ENCODE measurements around the gene CERT1.

Gene CERT1

DNA sequence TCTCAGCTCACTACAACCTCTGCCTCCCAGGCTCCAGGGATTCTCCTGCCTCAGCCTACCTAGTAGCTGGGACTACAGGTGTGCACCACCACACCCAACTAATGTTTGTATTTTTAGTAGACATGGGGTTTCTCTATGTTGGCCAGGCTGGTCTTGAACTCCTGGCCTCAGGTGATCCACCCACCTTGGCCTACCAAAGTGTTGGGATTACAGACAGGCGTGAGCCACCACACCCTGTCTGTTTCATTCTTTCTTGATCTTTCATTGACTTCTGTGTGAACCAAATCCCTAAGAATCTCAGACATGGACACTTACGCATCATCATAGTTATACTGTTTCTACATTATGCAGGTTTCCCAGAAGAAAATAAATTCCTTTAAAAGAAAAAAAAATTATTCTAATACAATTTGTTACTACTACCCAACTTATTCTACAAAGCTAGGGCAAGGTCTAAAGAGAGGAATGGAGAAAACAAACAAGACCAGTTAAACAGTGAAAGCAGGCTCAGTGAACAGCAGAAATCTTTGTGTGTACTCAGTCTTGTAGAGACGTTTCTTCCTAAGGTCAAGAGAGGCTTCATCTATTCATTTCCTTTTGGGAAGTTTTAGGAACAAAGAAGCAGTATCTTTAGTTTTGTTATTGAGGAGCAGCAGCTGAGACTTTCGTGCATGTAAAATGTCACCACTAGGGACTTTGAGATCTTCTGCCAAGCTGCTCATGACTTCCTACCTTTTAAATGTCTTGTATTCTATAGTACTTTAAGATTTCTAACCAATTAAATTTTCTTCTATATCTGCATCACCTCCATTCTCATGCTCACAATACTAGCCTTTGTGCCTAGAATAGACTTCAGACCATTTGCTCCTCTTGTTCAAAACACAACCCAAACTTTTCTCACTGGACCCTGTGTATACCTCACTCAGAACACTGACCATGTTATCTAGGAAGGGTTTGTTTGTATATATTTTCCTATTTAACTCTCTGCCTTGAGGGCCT, 180.0 kb downstream of the CERT1 start:
- TF ChIP-seq, protein P1, sequence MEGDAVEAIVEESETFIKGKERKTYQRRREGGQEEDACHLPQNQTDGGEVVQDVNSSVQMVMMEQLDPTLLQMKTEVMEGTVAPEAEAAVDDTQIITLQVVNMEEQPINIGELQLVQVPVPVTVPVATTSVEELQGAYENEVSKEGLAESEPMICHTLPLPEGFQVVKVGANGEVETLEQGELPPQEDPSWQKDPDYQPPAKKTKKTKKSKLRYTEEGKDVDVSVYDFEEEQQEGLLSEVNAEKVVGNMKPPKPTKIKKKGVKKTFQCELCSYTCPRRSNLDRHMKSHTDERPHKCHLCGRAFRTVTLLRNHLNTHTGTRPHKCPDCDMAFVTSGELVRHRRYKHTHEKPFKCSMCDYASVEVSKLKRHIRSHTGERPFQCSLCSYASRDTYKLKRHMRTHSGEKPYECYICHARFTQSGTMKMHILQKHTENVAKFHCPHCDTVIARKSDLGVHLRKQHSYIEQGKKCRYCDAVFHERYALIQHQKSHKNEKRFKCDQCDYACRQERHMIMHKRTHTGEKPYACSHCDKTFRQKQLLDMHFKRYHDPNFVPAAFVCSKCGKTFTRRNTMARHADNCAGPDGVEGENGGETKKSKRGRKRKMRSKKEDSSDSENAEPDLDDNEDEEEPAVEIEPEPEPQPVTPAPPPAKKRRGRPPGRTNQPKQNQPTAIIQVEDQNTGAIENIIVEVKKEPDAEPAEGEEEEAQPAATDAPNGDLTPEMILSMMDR (IDR thresholded peaks at IDR 0.05; ENCODE audit: low read depth, low read length): no peak
- DNase-seq (ENCODE audit: low read depth in 2 of 2): no peak
- no peak overlapping the region for H3K4me3 ChIP-seq (replicated peaks in 1 of 2; ENCODE audit: low read depth in 2 of 2, low read length in 2 of 2)

DNA sequence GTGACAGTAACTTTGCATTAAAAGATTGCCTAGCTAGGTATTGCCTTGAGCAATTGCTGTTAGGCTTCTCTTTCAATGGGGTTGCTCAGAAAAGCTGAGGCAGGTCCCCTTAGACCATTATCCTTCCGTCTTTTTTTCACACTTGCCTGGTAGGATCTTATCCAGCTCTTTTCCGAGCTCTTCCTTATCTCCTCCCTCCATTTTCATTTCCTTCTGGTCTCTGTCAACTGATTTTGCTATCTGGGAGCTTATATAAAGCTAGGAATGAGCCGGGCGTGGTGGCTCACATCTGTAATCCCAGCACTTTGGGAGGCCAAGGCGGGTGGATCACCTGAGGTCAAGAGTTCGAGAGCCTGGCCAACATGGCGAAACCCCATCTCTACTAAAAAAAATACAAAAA, 181.0 kb downstream of the CERT1 start:
- TF ChIP-seq, protein P1 (IDR thresholded peaks at IDR 0.05; ENCODE audit: low read depth, low read length): no peak
- DNase-seq (ENCODE audit: low read depth in 2 of 2): no peak
- no peak overlapping the region for H3K4me3 ChIP-seq (replicated peaks in 1 of 2; ENCODE audit: low read depth in 2 of 2, low read length in 2 of 2)
